GM12878 (cell line): ENCODE data around the gene ATP1A3. TPM values are rescaled to one million over a fixed set of nuclear protein-coding genes. Genes with fewer than 3 reads are reported as not detected.

Source experiments
- ATF3 ChIP-seq: IDR thresholded peaks from 2 replicates; pipeline ENCODE4 v1.6.1; 2011; ENCODE audit warnings: low read depth, mild to moderate bottlenecking, low read length, moderate library complexity, borderline replicate concordance; ENCODE audit errors: extremely low read depth
- CTCF ChIP-seq, 3 experiments: IDR thresholded peaks in 2 of 3; conservative IDR thresholded peaks in 1 of 3; 2 replicates each; pipeline ENCODE4 v1.5.1; 2011; ENCODE audit warnings: low read depth in 3 of 3, low read length in 3 of 3, mild to moderate bottlenecking in 3 of 3, control low read depth in 2 of 3, moderate library complexity in 2 of 3, inconsistent platforms in 1 of 3, mixed read lengths in 1 of 3; ENCODE audit not compliant: control insufficient read depth in 2 of 3, insufficient read depth in 1 of 3; ENCODE audit errors: extremely low read depth in 1 of 3
- E2F8 ChIP-seq: fragments of 450-650 bp; IDR thresholded peaks from 2 replicates; pipeline ENCODE4 v1.6.1; 2018; ENCODE audit warnings: mild to moderate bottlenecking, low read depth, moderate library complexity; ENCODE audit not compliant: partially characterized antibody
- ESRRA ChIP-seq: IDR thresholded peaks from 2 replicates; pipeline ENCODE4 v1.6.1; 2012; ENCODE audit warnings: mild to moderate bottlenecking, low read length, improper control_type of control experiment
- HCFC1 ChIP-seq: fragments of 150-350 bp; IDR thresholded peaks from 2 replicates; pipeline ENCODE4 v1.6.1; 2014; ENCODE audit warnings: low read length
- HDAC2 ChIP-seq: fragments of 200-600 bp; sonication (generic); IDR thresholded peaks from 2 replicates; pipeline ENCODE4 v1.6.1; 2017
- IKZF1 ChIP-seq: fragments of 450-650 bp; conservative IDR thresholded peaks from 2 replicates; pipeline ENCODE4 v1.6.1; 2017; ENCODE audit warnings: antibody characterized with exemption, mild to moderate bottlenecking
- MTA3 ChIP-seq: IDR thresholded peaks from 2 replicates; pipeline ENCODE4 v1.6.1; 2012; ENCODE audit warnings: low read length, inconsistent platforms, borderline replicate concordance
- POLR2AphosphoS5 ChIP-seq: IDR thresholded peaks from 2 replicates; pipeline ENCODE4 v1.6.1; 2011; ENCODE audit warnings: mild to moderate bottlenecking, low read length, inconsistent platforms
- RAD21 ChIP-seq: IDR thresholded peaks from 2 replicates; pipeline ENCODE4 v1.6.1; 2011; ENCODE audit warnings: mild to moderate bottlenecking, low read depth, low read length, moderate library complexity; ENCODE audit not compliant: insufficient read depth
- TAF1 ChIP-seq: IDR thresholded peaks from 2 replicates; pipeline ENCODE4 v1.6.1; 2011; ENCODE audit warnings: mild to moderate bottlenecking, low read depth, low read length, borderline replicate concordance
- polyA plus RNA-seq, 11 experiments: library from polyadenylated mRNA; depleted of rRNA in 4 of 11; unstranded in 6 of 11; stranded (reverse) in 5 of 11; fragments of >200 nt; fragmentation: Nextera tagmentation in 4 of 11; fragmentation: Illumina TruSeq in 1 of 11; extraction: Ambion mirVana in 4 of 11; extraction: Trizol in 1 of 11; gene quantifications; 1 replicate in 1 of 11; 2 replicates in 10 of 11; pipeline versions ENCODE4 v1.2.1 to v1.2.3, GENCODE V29; 2011 to 2016; ENCODE audit warnings: inconsistent platforms in 2 of 11, missing spikeins in 2 of 11, low read depth in 1 of 11
- total RNA-seq, 4 experiments: library from RNA; depleted of rRNA in 3 of 4; stranded (reverse); fragments of >200 nt in 3 of 4; fragmentation: Illumina TruSeq in 1 of 4; extraction: Trizol in 1 of 4; gene quantifications; 2 replicates each; pipeline versions ENCODE4 v1.2.1 to v1.2.3, GENCODE V29; 2013 to 2021

Gene ATP1A3
- total and polyA plus RNA-seq, 10 of the 15 experiments (the other 5 are each of a cell fraction or from before 2014, with no cell fraction given), result 0.17 to 0.86 (median 0.32) TPM; not detected in 2

- no peak for TF ChIP-seq E2F8
- TF ChIP-seq HDAC2, result no peak
- TF ChIP-seq ESRRA, result no peak
- no peak for TF ChIP-seq MTA3
- TF ChIP-seq HCFC1, result no peak
- no peak for TF ChIP-seq TAF1
- TF ChIP-seq CTCF (IDR thresholded peaks at IDR 0.05 in 2 of 3, conservative IDR thresholded peaks at IDR 0.05 in 1 of 3; ENCODE audit: control insufficient read depth in 2 of 3, extremely low read depth in 1 of 3, insufficient read depth in 1 of 3, low read depth in 3 of 3, low read length in 3 of 3), result no peak
- TF ChIP-seq RAD21, result no peak
- TF ChIP-seq IKZF1, result no peak
- TF ChIP-seq POLR2AphosphoS5, result no peak
- TF ChIP-seq ATF3, result no peak
These were observed 58.1 kb downstream of the ATP1A3 start (continued) for GRCh38 chr19:41935760-41936415.
